GM21360 (cell line): Measurements from ENCODE around the gene MTCL3.
A peak's percentile ranks its signal among the peaks of the same experiment; 100 is the strongest.

Experiments used
- ATAC-seq: cut with Tn5 transposase; IDR thresholded peaks from one replicate; pipeline ENCODE4 v1.9.1; 2021; ENCODE audit warnings: mild to moderate bottlenecking, moderate library complexity; ENCODE audit not compliant: unreplicated experiment

The MTCL3 gene

DNA sequence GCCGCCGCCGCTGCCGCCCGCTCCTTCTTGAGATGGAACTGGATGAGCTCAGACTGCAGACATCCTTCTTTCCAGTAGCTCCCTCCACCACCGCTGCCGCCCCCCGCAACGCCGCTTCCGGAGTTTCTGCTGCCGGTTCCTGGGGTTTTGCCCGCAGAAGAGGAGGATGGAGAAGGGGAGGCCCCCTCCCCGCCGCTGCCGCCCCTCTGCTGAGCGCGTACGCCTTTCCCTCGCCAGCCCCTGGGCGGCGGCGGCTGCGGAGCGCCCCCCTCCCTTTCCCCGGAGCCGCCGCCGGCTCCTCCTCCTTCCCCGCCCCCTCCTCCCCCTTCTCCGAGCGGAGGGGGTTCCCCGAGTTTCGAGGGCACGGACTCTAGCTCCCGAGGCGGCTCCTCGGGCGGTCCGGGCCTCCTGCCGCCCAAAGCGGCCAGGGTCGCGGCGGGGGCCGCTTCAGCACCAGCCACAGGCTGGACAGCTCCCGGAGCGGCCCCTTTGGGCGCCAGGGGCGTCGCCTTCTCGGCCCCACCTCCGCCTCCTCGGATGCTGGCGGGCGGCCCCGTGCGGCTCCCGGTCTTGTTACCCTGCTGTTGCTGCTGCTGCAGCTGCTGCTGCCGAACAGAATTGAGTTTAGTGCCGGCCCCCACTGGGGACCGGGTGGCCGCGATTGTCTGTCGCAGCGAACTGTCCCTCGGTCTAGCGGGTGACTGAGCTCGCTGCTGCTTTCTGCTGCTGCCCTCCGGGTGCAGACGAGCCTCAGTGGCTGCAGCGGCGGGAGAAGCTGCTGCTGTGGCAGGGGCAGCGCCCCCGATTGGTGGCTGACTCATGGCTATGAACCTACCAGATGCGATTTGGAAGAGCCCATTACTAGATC, 3.1 kb downstream of the MTCL3 start:
- peak; percentile 73 for ATAC-seq

DNA sequence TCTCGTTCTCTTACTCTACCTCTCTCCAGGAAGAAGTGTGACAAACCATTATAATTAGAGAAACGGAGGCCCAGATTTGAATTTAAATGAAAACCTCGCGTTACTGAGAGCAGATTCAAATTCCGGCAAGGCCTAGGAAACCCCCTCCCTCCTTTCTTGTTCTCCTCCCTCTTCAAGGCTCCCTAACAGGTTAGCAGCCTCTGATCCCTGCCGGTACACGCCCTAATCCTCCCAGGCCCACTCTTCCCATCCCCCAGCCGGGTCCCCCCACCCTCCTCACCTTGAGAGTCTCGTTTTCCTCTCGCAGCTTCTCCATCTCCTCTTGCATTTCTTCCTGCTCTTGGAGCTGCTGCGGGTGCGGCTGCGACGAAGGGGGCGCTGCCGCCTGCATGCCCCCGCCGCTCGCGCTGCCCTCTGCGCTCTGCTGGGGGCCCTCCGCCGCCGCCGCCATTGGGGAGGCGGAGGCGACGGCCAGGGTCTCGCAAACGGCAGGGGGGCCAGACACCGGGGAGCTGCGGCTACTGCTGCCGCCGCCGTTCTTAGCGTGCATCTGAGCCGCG, 3.8 kb downstream of the MTCL3 start:
- ATAC-seq: peak; percentile 7

DNA sequence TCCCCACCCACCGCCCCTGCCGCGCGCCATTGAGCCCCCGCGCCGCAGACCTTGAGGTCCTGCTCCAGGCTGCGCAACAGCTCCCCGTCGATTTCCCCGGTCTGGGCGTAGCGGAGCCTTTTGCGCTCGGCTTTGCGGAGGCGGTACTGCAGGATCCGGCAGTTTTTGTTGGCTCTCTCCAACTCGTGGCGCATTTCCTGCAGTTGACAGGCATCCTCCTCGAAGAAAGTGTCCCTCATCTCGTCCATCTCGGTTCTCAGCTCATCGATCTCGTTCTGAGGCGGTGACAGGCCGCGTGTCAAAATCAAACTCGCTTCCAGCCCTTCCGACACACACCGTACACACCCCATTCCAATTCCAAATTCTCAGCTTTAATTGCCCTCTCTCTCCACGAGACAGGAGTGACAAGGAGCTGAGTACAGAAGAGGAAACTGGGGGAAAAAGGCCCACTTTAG, 4.3 kb downstream of the MTCL3 start:
- no peak for ATAC-seq

- no peak for ATAC-seq
These were observed 4.9 kb downstream of the MTCL3 start for GRCh38 chr6:127514179-127514772.

- ATAC-seq: no peak
These were observed 5.7 kb downstream of the MTCL3 start for GRCh38 chr6:127513425-127513824.

- ATAC-seq: no peak
These were observed 8.3 kb downstream of the MTCL3 start for GRCh38 chr6:127510876-127511275.

GRCh38 chr6:127506894-127507293, 12.2 kb downstream of the MTCL3 start:
- no peak for ATAC-seq

DNA sequence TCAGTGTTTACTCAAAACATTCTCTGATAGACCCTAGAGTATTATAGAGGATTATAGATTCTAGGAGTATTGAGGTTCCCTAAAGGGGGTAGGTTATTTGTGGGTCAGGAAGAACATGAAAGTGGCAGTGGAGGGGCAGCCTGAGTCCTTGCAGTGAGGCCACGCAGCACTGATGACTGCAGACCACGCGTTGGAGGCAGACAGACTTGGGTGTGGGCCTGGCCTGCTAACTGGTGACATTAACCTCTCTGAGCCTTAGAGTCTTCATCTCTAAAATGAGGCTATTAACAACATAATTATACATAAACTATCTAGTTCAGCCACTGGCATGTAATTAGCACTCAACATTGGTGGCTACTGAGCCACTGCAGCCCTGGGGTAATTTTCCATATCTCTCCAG, 16.1 kb downstream of the MTCL3 start:
- no peak for ATAC-seq

- no peak for ATAC-seq
These were observed 21.7 kb downstream of the MTCL3 start for GRCh38 chr6:127497410-127497809.

DNA sequence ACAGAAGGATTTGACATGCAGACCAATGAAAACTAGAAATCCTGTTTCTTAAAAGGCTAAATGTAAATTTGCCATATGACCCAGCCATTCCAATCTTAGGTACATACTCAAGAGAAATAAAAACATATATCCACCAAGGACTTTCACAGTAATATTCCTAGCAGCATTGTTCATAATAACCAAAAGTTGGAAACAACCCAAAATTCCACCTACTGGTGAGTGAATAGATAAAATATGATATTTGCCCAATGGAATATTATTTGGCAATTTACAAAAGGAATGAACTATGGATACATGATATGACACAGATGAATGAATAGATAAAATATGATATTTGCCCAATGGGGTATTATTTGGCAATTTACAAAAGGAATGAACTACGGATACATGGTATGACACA, 22.7 kb downstream of the MTCL3 start:
- no peak for ATAC-seq

GRCh38 chr6:127494240-127494767, 24.8 kb downstream of the MTCL3 start:
- ATAC-seq: no peak

DNA sequence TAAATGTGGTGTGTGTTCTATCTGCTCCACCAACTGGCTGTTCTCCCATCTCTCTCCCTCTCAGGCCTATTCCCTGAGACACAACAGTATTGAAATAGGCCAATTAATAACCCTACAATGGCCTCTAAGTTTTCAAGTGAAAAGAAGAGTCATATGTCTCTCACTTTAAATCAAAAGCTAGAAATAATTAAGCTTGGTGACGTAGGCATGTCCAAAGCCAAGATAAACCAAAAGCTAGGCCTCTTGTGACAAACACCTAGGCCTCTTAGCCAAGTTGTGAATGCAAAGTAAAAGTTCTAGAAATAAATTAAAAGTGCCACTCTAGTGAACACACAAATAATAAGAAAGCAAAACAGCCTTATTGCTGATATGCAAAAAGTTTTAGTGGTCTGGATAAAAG, 29.9 kb downstream of the MTCL3 start:
- no peak for ATAC-seq

GRCh38 chr6:127486934-127487333, 32.2 kb downstream of the MTCL3 start:
- ATAC-seq: no peak

- ATAC-seq: peak; percentile 99
These were observed 34.8 kb downstream of the MTCL3 start for GRCh38 chr6:127484212-127484863.

GRCh38 chr6:127483399-127484055, 35.6 kb downstream of the MTCL3 start:
- ATAC-seq: peak; percentile 22

DNA sequence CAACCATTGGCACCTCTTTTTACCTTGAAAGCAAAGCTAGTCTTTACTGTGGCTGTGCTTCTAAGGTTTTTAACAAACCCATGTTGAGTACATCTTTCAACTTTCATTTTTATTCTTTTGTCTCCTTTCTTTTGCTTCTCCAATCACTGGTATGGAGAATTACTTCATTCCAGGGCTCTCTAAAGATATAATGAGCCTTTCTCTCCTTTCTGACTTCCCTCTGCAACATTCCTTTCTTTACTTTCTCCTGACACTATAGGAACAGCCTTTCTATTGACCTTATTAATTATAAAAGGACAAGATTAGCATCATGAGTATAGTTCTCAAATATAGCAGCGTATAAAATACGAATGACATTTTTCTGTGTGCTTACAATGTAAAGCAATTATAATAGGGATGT, 36.8 kb downstream of the MTCL3 start:
- ATAC-seq: no peak

DNA sequence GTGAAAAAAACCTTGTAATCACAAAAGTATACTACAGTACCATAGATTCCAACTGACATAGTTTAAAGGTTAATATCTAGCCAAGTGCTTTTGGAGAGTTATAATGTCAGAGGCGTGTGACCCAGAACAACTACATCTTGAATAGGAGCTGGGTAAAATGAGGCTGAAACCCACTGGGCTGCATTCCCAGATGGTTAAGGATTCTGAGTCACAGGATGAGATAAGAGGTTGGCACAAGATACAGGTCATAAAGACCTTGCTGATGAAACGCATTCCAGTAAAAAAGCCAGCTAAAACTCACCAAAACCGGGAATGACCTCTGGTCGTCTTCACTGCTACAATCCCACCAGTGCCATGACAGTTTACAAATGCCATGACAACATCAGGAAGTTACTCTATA, 37.5 kb downstream of the MTCL3 start:
- no peak for ATAC-seq

- ATAC-seq: no peak
These were observed 38.0 kb downstream of the MTCL3 start for GRCh38 chr6:127481111-127481510.

DNA sequence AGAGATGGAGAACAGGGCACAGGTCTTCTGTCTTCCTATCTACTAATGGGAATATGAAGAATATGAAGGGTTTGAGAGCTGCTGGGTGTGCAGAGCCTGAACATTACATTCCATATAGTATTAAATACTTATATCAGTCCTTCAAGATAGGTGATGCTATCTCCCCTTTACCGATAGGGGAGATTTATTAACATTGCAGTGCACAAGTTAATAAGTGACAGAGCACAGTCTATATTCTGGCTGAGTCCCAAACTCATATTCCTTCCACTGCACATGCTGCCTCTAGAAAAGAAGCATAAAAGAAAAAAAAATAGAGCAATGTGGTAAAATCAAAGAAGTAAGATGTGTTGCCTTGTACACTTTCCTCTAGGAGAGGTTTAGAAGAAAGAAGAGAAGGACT, 41.5 kb downstream of the MTCL3 start:
- no peak for ATAC-seq

DNA sequence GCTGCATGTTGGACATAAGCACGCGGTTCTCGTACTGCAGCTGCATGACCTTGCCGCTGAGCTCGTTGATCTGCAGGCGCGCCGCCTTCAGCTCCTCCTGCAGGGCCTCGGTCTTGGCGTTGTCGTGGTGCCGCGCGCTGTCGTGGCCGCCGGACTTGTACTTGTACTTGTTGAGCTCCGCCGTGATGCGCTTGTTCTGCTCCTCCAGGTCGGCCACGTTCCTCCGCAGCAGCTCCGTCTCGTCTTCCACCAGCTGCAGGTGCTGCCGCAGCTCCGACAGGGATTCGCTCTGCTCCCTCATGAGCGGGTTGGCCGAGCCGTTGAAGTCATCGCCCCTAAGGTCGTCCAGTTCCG, 43.3 kb downstream of the MTCL3 start:
- ATAC-seq: no peak
